Ishikawa (cell line): ENCODE measurements around the gene NEO1.

Experiments used
- CEBPB ChIP-seq: IDR thresholded peaks from 2 replicates; pipeline ENCODE4 v1.6.1; 2012
- EGR1 ChIP-seq: IDR thresholded peaks from 2 replicates; pipeline ENCODE4 v1.6.1; 2012
- FOXM1 ChIP-seq: IDR thresholded peaks from 2 replicates; pipeline ENCODE4 v1.6.1; 2012; ENCODE audit warnings: low read depth, borderline replicate concordance
- NFIC ChIP-seq: IDR thresholded peaks from 2 replicates; pipeline ENCODE4 v1.6.1; 2012
- RAD21 ChIP-seq: IDR thresholded peaks from 2 replicates; pipeline ENCODE4 v1.6.1; 2012; ENCODE audit warnings: low read depth
- REST ChIP-seq: IDR thresholded peaks from 2 replicates; pipeline ENCODE4 v1.6.1; 2012; ENCODE audit warnings: low read depth, mild to moderate bottlenecking
- TAF1 ChIP-seq: IDR thresholded peaks from 2 replicates; pipeline ENCODE4 v1.6.1; 2012; ENCODE audit warnings: low read depth, mild to moderate bottlenecking
- TCF12 ChIP-seq: IDR thresholded peaks from 2 replicates; pipeline ENCODE4 v1.6.1; 2012; ENCODE audit warnings: low read depth
- TEAD4 ChIP-seq: IDR thresholded peaks from 2 replicates; pipeline ENCODE4 v1.6.1; 2012
- YY1 ChIP-seq: IDR thresholded peaks from 2 replicates; pipeline ENCODE4 v1.6.1; 2012; ENCODE audit warnings: low read depth
- ZBTB7A ChIP-seq: IDR thresholded peaks from 2 replicates; pipeline ENCODE4 v1.6.1; 2012; ENCODE audit warnings: low read depth
- TF ChIP-seq, protein P1 (sequence below): IDR thresholded peaks from 2 replicates; pipeline ENCODE4 v1.6.1; 2012
- TF ChIP-seq, protein P2 (sequence below): IDR thresholded peaks from 2 replicates; pipeline ENCODE4 v1.6.1; 2012

DNA sequence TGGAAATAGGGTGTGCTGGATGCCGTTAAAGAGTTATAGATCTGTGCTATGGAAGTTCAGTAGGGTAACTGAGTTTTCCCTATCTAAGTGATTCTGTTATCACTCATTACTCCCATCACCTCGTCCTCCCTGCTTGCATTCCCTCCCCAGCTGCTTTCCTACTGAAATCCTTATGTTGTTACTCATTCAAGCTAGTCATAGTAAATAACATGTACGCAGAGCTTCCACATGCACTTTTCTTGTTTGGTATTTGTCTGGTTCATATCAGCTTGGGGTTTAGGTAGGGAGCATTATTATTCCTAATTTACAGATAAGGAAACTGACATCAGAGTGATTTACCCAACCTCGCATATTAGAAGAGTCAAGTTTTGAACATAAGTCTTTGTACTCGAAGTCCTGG lies 181.4 kb downstream of the NEO1 start:
- TF ChIP-seq, protein P1, sequence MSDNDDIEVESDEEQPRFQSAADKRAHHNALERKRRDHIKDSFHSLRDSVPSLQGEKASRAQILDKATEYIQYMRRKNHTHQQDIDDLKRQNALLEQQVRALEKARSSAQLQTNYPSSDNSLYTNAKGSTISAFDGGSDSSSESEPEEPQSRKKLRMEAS, result no peak
- no peak for TF ChIP-seq NFIC
- no peak for TF ChIP-seq TAF1
- TF ChIP-seq CEBPB, result no peak
- no peak for TF ChIP-seq REST
- no peak for TF ChIP-seq EGR1
- no peak for TF ChIP-seq FOXM1
- no peak for TF ChIP-seq RAD21
- TF ChIP-seq ZBTB7A, result no peak
- TF ChIP-seq, protein P2, sequence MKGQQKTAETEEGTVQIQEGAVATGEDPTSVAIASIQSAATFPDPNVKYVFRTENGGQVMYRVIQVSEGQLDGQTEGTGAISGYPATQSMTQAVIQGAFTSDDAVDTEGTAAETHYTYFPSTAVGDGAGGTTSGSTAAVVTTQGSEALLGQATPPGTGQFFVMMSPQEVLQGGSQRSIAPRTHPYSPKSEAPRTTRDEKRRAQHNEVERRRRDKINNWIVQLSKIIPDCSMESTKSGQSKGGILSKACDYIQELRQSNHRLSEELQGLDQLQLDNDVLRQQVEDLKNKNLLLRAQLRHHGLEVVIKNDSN, result no peak
- no peak for TF ChIP-seq YY1
- no peak for TF ChIP-seq TCF12
- TF ChIP-seq TEAD4, result no peak
